Measurements from ENCODE around the gene SFTPA1.
"Not testable (repeated sequence)": the region's sequence is repeated elsewhere in the genome, so short reads cannot be mapped to it uniquely, and the experiment has no call there.

SFTPA1 gene

DNA sequence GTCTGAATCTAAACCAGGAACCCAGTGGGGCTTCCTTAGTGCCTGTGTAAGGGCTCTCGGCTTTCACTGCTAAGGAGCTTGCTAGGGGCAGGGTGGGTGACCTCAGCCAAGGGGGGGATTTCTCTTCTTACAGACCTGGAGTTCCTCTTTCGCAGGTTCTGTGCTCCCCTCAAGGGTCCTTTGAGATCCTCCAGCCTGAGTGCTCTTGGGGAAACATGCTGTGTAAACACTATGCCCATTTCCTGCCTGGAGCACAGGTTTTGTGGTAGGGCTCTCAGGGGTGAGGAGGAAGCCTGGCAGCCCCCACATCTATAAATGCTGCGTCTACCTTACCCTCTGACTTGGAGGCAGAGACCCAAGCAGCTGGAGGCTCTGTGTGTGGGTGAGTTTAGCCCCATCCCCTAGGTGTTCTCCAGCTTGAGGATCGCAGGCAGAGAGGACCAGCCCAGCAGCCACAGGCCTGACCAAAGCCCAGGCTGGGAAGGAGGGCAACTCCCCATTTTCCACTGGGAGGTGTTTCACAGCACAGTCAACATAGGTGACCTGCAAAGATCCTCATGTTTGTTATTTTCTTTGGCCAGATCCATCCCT is at the start of gene SFTPA1:
TSS of gene SFTPA1 (plus strand) at position 339 of the 591 bp plus-strand sequence. CDS start 887 bp downstream, outside the sequence.
- DNase-seq: no peak

DNA sequence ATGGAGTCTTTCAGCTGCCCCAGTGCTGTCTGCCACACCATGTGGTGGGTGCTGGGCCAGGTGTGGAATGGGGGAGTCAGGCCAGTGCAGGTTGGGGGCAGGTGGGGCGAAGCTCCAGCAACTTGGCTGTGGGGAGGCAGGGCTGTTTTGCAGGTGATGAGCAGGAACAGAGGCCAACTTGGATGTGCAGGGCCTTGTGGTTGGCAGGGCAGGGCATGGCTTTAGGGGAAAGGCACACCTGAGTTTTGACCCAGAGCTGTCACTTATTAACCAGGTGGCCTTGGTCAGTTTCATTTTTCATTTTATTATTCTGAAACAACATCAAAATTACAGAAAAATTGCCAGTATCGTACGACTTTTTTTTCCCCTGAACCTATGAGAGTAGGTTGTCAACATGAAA is 49.5 kb upstream of the SFTPA1 start:
- no peak for DNase-seq

DNA sequence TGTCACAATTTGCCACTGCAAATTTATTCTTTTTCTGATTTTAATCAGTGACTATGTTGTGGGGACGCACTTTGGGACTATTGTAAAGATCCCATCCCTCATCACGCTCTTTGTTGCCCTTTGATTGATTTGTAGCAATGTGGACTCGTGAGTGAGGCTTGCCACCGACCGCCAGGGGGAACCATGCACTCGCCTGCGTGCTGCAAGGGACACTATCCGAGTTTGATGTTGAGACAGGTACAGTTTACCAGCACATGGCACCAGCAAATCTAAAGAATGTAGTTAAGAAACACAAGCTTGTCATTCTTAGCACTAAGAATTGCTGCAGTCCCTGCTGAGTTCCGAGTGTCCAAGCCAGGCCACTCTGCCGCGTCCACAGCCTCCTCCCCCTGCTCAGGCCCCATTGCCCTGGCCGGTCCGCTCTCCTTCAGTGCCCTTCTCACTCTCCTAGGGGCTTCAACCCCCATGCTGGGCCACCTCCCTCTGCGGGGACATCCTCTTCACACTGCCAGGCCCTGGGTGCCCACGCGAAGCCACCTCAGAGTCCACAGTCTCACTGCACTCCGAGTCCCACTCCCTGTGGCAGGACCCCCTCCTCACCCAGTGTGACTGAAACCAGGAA is 48.5 kb upstream of the SFTPA1 start:
- DNase-seq: peak; percentile 55 to 56

DNA sequence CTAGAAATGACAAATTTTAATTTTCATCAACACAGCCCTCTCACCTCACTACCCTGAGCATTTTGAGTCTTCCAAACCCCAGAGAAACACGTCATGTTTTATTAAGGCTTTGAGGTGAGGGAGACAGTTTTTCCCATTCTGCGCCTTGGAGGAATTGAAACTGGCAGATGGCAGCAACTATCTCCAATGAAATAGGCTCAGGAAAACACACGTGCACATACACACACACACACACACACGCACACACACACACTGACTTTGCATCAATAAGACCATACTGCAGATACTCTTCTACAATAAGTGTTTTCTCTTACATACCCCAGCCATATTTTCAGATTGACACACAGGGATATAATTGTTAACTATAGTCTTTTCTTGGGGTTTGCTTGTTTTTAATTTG is 47.3 kb upstream of the SFTPA1 start:
- DNase-seq: no peak

DNA sequence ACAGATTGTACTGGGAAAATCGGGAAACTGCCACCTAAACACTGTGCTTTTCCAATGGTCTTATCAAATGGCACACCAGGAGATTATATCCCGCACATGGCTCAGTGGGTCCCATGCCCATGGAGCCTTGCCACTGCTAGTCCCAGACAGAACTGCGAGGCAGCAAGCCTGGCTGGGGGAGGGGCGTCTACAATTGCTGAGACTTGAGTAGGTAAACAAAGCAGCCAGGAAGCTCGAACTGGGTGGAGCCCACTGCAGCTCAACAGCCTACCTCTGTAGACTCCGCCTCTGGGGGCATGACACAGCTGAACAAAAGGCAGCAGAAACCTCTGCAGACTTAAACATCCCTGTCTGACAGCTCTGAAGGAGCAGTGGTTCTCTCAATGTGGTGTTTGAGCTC is 40.1 kb upstream of the SFTPA1 start:
- DNase-seq: not testable (repeated sequence)

DNA sequence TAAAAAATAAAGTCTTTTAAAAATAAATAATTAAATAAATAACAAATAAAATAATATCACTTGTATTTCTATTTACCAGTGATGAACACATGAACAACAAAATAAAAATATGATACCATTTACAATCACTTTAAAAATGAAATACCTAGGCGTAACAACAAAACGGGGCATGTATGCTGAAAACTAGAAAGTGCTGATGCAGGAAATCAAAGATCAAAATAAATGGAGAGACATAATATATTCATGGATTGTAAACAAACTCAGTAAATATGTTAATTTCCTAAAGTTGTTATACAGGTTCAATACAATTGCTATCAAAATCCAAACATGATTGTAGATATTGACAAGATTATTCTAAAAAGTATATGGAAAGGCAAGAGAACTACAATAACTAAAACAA is 31.4 kb upstream of the SFTPA1 start:
- no peak for DNase-seq

DNA sequence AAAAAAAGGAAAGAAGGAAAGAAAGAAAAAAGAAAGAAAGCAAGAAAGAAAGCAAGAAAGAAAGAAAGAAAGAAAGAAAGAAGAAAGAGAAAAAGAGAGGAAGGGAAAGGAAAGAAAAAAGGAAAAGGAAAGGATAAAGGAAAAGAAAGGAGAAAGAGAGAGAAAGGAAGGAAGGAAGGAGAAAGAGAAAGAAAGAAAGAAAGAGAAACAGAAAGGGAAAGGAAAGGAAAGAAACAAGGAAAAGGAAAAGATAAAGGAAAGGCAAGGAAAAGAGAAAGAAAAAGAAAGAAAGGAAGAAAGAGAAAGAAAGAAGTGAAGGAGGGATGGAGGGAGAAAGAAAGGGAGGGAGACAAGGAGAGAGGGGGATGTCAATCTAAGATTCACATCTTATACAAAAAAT is 29.7 kb upstream of the SFTPA1 start:
- no peak for DNase-seq

DNA sequence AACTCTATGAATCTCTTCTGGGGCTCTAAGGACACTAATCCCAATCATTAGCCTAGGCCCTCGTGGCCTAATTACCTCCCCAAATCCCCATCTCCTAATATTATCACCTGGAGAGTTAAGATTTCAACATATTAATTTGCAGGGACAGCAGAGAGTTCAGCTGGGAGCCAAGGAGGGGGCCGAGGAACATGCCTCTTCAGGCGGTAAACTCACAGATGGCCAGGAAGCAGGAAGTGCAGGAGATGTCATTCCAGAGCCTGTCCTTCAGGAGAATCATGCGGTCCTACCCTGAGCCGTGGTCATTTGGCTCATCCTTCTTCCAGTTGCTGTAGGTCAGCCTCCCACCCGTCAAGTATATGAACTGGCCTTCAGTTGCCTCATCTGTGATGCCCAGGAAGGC is 28.6 kb upstream of the SFTPA1 start:
- no peak for DNase-seq

DNA sequence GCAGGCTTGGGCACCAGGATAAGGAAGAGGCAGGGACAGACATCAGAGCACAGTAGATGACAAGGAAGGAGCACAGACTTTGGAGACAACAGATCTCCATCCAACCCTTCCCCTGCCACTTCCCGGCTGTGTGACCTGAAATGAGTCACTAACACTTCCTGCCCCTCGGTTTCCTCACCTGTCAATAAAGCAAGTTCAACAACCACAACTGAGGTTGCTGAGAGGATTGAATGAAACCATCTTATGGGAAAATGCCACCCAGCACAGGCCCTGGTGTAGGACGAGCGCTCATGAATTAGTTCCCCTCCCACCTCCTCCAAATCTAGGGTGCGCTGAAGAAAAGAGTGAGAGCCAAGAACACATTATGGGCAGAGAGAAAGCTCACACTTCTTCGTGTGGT is 27.8 kb upstream of the SFTPA1 start:
- not testable (repeated sequence) for DNase-seq

DNA sequence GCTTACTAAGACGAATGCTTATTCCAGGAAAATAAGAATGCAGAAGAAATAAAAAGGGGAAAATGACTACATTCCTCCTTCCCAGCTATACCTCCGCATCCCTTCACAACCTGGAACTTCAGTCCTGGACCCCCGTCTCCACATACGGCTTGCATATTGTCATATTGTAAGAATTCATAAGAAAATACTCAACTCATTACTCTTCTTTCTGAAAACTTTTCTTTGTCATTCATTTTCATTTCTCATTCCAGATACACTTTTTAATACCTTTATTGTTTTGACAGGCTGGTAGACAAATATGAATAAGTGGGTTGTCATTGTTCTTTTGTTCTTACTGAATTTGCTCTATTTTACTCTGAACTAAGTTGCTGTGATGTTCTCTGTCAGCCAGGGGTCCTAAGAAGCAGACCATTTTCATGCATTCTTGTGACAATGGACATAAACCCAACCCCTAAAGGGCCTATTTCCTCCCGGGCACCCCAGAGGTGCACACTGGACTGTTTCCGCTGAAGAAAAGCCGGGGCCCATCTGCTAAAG is 27.2 kb upstream of the SFTPA1 start:
- DNase-seq: no peak

DNA sequence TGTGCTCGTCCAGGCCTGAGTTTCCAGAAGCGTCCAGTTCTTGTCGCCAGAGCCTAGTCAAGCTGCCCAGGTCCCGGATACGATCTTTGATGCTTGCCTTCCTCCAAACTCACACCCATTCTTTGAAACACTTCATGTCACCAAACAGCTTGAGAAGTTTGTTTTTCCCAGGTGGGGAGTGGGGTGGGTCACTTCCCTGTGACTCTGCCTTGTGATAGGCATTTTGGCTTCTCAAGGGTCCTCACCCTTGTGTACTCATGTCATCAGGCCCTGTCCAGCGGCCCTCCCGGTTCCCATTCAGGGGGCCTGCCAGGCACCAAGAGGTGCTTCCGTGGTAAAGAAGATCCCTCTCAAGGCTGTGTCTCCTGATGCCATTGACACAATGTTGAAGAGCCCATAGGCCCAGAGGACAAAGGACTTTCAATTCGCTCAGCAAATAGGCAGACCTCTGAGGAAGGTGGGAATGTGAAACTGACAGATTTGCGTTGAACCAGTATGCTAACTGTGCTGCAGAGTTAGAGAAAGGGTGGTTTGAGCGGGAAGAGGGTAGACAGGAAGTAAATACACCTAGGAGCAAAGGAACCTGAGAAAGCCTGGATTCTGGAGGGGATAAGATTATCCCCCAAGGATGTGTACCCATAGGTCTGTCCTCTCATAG is 24.7 kb upstream of the SFTPA1 start:
- DNase-seq: no peak

DNA sequence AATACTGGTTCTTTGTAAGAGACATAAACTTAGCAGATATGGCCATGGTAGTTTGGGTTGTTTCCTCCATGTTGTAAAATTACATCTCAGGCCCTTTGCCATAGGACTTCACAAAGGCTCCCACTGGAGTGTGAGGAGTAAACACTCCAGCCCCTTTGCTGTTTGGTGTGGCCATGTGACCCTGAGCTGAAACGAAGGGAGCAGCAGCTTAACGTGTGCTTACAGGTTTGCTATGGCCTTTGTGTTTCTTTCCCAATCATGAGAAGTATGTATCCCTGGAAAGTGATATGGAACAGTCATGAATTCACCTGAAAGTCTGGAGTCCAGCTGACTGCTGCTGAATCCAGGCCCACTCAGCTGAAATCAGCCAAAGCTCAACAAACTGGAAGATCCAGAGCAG is 23.8 kb upstream of the SFTPA1 start:
- DNase-seq: no peak

DNA sequence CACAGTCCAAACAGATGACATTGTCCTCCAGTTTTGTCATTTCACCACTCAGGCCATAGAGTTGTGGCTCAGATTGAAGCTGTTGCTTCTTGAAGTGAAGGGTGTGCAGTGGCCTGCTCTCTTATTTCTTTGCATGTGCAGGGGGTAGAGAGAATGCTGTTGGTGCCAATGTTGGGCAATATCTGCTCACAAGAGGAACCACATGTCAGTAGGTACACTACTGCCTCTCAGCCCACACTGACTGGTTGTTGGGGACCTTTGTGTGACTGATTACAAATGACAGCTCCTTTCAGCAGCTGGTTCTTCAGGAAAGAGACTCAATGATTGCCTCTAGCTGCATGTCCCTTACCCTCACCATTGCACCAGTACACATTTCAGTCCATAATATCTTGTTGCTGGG is 21.9 kb upstream of the SFTPA1 start:
- no peak for DNase-seq

DNA sequence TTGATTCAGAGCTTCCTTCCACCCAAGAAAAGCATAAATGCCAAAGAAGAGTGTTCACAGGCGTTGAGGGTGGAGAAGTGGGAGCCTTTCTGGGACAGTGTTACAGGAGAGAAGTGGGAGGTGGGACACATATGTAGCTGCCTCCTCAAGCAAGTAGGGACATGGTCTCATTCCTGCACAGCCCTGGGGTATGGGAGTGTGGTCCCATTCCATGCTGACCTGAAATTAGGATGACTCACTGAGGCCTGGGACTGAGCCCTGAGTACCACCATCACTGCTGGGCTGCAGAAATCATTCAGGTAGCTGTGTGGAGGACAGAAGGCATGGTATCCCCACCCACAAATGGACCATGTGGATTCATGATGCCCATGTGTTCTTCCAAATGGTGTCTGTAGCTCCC is 17.4 kb upstream of the SFTPA1 start:
- DNase-seq: no peak

DNA sequence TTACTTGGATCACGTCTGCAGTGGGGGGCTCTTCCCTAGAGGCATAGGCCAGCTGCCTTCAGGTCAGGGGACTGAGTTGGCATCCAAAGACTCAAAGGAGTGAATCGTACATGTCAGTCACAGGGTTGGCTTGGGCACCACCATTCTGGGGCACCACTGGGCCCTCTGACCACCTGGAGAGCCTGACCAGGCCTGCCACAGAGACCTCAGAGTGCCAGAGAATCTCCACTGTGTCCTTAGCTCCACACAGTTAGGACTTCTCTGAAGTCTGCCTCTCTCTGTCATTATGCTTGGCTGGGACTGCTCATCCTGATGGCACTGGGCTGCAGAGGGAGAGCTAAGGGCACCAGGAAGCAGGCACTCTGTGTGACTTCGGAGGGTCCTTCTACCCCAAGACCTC is 16.2 kb upstream of the SFTPA1 start:
- not testable (repeated sequence) for DNase-seq

DNA sequence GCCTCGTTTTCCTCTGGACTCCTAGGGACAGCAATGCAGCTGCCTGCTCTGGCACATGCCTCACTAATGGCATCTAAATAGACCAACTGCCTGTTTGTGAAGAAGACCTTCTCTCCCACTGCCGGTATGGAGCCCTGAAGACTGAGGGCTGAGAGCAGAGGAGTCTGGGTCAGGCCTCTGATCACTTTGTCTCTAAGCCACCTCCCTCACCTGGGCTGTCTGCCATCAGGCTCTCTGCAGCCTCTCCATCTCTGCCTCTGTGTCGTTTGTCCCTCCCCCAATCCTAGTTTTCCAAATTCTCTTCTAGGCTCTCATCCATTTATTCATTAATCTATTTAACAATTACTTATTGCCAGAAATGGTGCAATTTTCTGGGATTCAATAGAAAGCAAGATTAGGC is 15.2 kb upstream of the SFTPA1 start:
- no peak for DNase-seq

DNA sequence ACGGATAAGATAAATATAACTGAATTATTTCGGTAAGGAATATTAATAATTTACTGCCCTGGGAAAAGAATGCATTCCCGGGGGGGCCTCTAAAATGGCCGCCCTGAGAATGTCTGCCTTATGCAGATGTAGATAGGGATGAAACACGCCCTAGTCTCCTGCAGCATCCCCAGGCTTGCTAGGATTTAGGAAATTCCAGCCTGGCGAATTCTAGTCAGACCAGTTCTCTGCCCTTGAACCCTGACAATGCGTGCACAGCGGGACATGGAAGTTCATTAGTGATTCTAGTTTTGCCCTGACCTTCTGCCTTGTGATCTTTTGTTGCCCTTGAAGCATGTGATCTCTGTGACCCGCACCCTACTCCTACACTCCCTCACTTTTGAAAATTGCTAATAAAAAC is 11.1 kb upstream of the SFTPA1 start:
- not testable (repeated sequence) for DNase-seq

DNA sequence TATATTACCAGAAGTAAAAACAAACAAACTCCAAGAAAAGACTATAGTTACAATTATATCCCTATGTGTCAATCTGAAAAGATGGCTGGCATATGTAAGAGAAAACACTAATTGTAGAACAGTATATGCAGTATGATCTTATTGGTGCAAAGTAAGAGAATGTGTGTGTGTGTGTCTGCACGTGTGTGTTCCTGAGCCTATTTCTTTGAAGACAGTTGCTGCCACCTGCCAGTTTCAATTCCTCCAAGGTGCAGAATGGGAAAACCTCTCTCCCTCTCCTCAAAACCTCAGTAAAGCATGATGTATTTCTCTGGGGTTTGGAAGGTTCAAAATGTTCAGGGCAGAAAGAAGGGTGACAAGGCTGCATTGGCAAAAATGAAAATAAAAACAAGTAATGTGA is 8.8 kb upstream of the SFTPA1 start:
- no peak for DNase-seq

DNA sequence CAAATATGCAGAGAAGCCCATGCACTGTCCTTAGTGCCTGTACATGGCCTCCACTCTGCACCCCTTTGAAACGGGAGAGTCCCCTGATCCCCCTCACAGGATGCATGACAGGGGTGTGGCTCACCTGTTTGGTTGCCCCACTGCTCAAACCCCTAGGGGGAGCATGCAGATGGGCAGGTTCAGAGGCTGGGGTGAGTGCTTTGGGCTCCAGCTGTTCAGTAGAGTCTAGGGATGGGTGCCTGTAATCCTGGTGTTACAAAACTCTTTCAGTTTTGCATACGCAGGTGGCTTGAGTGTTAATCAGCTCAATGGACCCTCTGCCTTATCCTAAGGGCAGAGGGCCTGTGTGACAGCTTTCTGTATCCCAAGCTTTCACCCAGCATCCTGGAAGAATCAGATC is 7.8 kb upstream of the SFTPA1 start:
- DNase-seq: no peak

DNA sequence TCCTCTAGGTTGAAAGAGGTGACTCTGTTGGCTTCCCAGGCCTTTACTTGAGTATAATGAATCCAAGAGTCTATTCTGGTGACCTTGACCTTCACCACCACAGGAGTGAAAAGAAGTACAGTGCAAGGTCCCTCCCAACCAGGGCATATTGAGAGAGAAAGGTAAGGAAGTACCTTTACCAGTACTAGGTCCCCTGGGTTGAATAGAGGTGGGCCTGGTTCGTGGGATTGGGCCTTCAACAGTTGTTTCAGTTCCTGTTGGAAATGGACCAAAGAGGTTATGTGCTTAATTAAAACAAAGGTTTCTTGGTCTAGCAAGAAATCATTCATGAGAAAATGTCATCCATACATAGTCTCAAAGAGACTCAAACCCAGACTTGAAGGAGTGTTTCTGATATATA is 6.4 kb upstream of the SFTPA1 start:
- DNase-seq: no peak

DNA sequence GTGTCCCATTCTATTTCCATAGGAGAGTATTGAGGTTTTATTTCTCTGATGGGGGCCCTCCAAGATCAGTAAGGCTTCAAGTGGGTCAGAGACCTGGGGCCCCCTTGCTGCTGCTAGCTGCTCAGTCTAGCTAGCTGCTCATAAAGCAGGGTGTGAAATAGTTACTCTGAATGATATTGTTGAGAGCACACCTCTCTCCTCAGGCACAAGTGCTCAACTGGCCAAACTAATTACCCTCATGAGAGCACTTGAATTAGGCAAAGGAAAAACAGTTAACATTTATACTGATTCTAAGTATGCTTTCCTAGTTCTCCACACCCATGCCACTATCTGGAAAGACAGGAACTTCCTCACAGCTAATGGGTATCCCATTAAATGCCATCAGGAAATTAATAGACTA is 5.4 kb upstream of the SFTPA1 start:
- DNase-seq: no peak

DNA sequence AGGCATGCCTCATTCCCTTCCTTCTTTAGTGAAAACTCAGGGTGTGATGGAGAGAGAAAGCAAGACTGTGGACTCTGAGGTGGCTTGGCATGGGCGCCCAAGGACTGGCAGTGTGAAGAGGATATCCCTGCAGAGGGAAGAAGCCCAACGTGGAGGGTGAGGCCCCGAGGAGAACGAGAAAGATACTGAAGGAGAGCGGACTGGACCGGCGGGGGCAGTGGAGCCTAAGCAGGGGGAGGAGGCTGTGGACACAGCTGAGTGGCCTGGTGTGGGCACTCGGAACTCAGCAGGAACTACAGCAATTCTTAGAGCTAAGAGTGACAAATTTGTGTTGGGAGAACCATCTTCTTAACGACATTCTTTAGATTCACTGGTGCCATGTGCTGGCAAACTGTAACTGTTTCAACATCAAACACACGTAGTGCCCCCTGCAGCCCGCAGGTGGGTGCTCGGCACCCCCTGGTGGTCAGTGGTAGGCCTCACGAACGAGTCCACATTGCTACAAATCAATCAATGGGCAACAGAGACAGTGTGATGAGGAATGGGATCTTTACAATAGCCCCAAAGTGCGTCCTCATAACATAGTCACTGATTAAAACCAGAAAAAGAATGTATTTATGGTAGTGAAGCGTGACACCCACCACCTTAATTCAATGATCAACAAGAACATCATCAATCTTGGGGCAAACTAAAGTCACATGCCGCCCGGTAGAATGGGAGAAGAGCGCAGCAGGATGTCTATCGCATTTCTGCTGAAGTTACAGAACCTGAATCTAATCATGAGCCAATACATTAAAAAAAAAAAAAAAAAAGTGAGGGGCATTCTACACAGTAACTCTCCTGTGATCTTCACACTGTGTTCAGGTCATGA is 2.0 kb upstream of the SFTPA1 start:
- DNase-seq: peak; percentile 31 to 38
